GM12878 (cell line): ENCODE measurements around the gene CACNG4. TPM values are rescaled to one million over a fixed set of nuclear protein-coding genes. Genes with fewer than 3 reads are reported as not detected.

ENCODE experiments used
- ATAC-seq: fragments of 200-7000 bp; cut with Tn5 transposase; 3 replicates; pipeline ENCODE4 v1.9.1; 2020; ENCODE audit warnings: mild to moderate bottlenecking, moderate library complexity
- BruUV-seq: library from RNA; stranded (reverse); fragments of 400-500 nt; replicated peaks from 2 replicates; lab custom pipeline; 2021; lab: Mats Ljungman, UMichigan
- CTCF ChIA-PET: fragments of 300-600 bp; sonication (Branson Sonifier 250); formaldehyde crosslinking; extraction: SDS; loops from one replicate; lab custom pipeline; 2021; ENCODE audit warnings: inconsistent platforms; lab: Yijun Ruan, JAX
- POLR2A ChIA-PET: fragments of 350-600 bp; formaldehyde crosslinking; extraction: SDS; loops from one replicate; lab custom pipeline; 2021; ENCODE audit warnings: inconsistent platforms; lab: Charles Lee
- RAD21 ChIA-PET: fragments of 300-600 bp; sonication (Branson Sonifier 250); formaldehyde crosslinking; loops from one replicate; lab custom pipeline; 2023; ENCODE audit warnings: antibody characterized with exemption; ENCODE audit not compliant: unreplicated experiment; lab: Charles Lee
- SMC1A ChIA-PET: fragments of 300-600 bp; sonication (Branson Sonifier 250); formaldehyde crosslinking; loops from one replicate; lab custom pipeline; 2023; ENCODE audit not compliant: unreplicated experiment, uncharacterized antibody; lab: Charles Lee
- DNase-seq: peaks from one replicate; pipeline ENCODE4 v3.0.0-alpha.2; 2011; ENCODE audit warnings: low read depth, low spot score
- FAIRE-seq: peaks from 3 replicates; lab custom pipeline; 2011; peaks lifted over from hg19 to GRCh38; lab: Jason Lieb, UNC
- H2AFZ ChIP-seq: 2 replicates; pipeline ENCODE4 v1.6.0; 2011; ENCODE audit warnings: low read depth, low read length, control low read depth; ENCODE audit not compliant: control insufficient read depth
- H3K27ac ChIP-seq: 2 replicates; pipeline ENCODE4 v1.5.1; 2011; ENCODE audit warnings: control low read depth; ENCODE audit not compliant: control insufficient read depth, insufficient read depth
- H3K27me3 ChIP-seq, 2 experiments: replicated peaks in 1 of 2; 2 replicates each; pipeline versions ENCODE4 v1.6.0 to v1.6.1; 2011; ENCODE audit warnings: low read length in 1 of 2; ENCODE audit not compliant: control insufficient read depth in 2 of 2, insufficient read depth in 2 of 2
- H3K36me3 ChIP-seq, 2 experiments: 2 replicates each; pipeline ENCODE4 v1.5.1; 2011; ENCODE audit warnings: low read length in 1 of 2; ENCODE audit not compliant: control insufficient read depth in 2 of 2, insufficient read depth in 2 of 2
- H3K4me1 ChIP-seq: 2 replicates; pipeline ENCODE4 v1.6.1; 2011; ENCODE audit warnings: mild to moderate bottlenecking, low read length, moderate library complexity, mixed read lengths; ENCODE audit not compliant: control insufficient read depth, insufficient read depth
- H3K4me2 ChIP-seq: 2 replicates; pipeline ENCODE4 v1.6.0; 2011; ENCODE audit warnings: control low read depth; ENCODE audit not compliant: control insufficient read depth, insufficient read depth
- H3K4me3 ChIP-seq: fragments of 200-600 bp; sonication (generic); 2 replicates; pipeline ENCODE4 v1.5.1; 2016
- H3K79me2 ChIP-seq: 2 replicates; pipeline ENCODE4 v1.6.0; 2011; ENCODE audit warnings: low read length; ENCODE audit not compliant: control insufficient read depth, insufficient read depth
- H3K9ac ChIP-seq: 2 replicates; pipeline ENCODE4 v1.8.0; 2011; ENCODE audit warnings: low read length, control low read depth, mixed read lengths; ENCODE audit not compliant: control insufficient read depth, insufficient read depth
- H3K9me3 ChIP-seq: replicated peaks from 3 replicates; pipeline ENCODE4 v1.5.1; 2011; ENCODE audit warnings: mild to moderate bottlenecking, low read length; ENCODE audit not compliant: control insufficient read depth, insufficient read depth
- H4K20me1 ChIP-seq: 2 replicates; pipeline ENCODE4 v1.6.0; 2011; ENCODE audit not compliant: control insufficient read depth, insufficient read depth
- ETV6 ChIP-seq, 2 experiments: fragments of 450-650 bp in 1 of 2; IDR thresholded peaks in 1 of 2; conservative IDR thresholded peaks in 1 of 2; 2 replicates each; pipeline ENCODE4 v1.6.1; 2014; ENCODE audit warnings: antibody characterized with exemption in 1 of 2, borderline replicate concordance in 1 of 2, low read depth in 1 of 2, mild to moderate bottlenecking in 1 of 2, moderate library complexity in 1 of 2
- HDAC6 ChIP-seq: fragments of 200-600 bp; sonication (generic); IDR thresholded peaks from one replicate; pipeline ENCODE4 v1.8.0; 2017; ENCODE audit warnings: antibody characterized with exemption; ENCODE audit not compliant: unreplicated experiment
- IKZF2 ChIP-seq, 2 experiments: fragments of 450-650 bp; IDR thresholded peaks; 2 replicates each; pipeline ENCODE4 v1.6.1; 2017; ENCODE audit warnings: mild to moderate bottlenecking in 2 of 2, moderate library complexity in 2 of 2
- MEF2A ChIP-seq: IDR thresholded peaks from 2 replicates; pipeline ENCODE4 v1.6.1; 2011; ENCODE audit warnings: low read depth, mild to moderate bottlenecking, low read length, moderate library complexity; ENCODE audit not compliant: insufficient read depth
- MTA3 ChIP-seq: IDR thresholded peaks from 2 replicates; pipeline ENCODE4 v1.6.1; 2012; ENCODE audit warnings: low read length, inconsistent platforms, borderline replicate concordance
- NFYA ChIP-seq: IDR thresholded peaks from 2 replicates; pipeline ENCODE4 v1.6.1; 2011; ENCODE audit warnings: low read depth, mild to moderate bottlenecking, low read length, improper control_type of control experiment, borderline replicate concordance
- NR2C1 ChIP-seq: fragments of 450-650 bp; IDR thresholded peaks from 2 replicates; pipeline ENCODE4 v1.6.1; 2017; ENCODE audit warnings: antibody characterized with exemption, mild to moderate bottlenecking, moderate library complexity
- RAD21 ChIP-seq: IDR thresholded peaks from 2 replicates; pipeline ENCODE4 v1.6.1; 2011; ENCODE audit warnings: mild to moderate bottlenecking, low read depth, low read length, moderate library complexity; ENCODE audit not compliant: insufficient read depth
- SMARCA5 ChIP-seq: fragments of 450-650 bp; IDR thresholded peaks from 2 replicates; pipeline ENCODE4 v1.6.1; 2017; ENCODE audit warnings: mild to moderate bottlenecking
- SUZ12 ChIP-seq: fragments of 200-600 bp; sonication (generic); IDR thresholded peaks from one replicate; pipeline ENCODE4 v1.6.1; 2018; ENCODE audit warnings: antibody characterized with exemption, mild to moderate bottlenecking; ENCODE audit not compliant: unreplicated experiment
- TCF3 ChIP-seq: IDR thresholded peaks from 2 replicates; pipeline ENCODE4 v1.6.1; 2012; ENCODE audit warnings: low read depth, mild to moderate bottlenecking, low read length, borderline replicate concordance; ENCODE audit not compliant: insufficient read depth
- WGBS: methylation state at CpG from one replicate; pipeline ENCODE4 v1.1.6; 2016; ENCODE audit warnings: low lambda C conversion rate; ENCODE audit not compliant: insufficient replicate concordance, insufficient coverage; ENCODE audit errors: missing lambda C conversion rate; 5-methylcytosine and 5-hydroxymethylcytosine counted together
- in situ Hi-C: fragments of 300-500 bp; cut with MboI; formaldehyde crosslinking; loops from 9 replicates; pipeline ENCODE4 v1.14.3; 2018; ENCODE audit warnings: mixed read lengths
- intact Hi-C: fragments of 100-400 bp; cut with micrococcal nuclease; formaldehyde crosslinking; loops from one replicate; pipeline ENCODE4 v1.14.2; 2022; ENCODE audit not compliant: unreplicated experiment
- polyA plus RNA-seq, 11 experiments: library from polyadenylated mRNA; depleted of rRNA in 4 of 11; unstranded in 6 of 11; stranded (reverse) in 5 of 11; fragments of >200 nt; fragmentation: Nextera tagmentation in 4 of 11; fragmentation: Illumina TruSeq in 1 of 11; extraction: Ambion mirVana in 4 of 11; extraction: Trizol in 1 of 11; gene quantifications; 1 replicate in 1 of 11; 2 replicates in 10 of 11; pipeline versions ENCODE4 v1.2.1 to v1.2.3, GENCODE V29; 2011 to 2016; ENCODE audit warnings: inconsistent platforms in 2 of 11, missing spikeins in 2 of 11, low read depth in 1 of 11
- total RNA-seq, 4 experiments: library from RNA; depleted of rRNA in 3 of 4; stranded (reverse); fragments of >200 nt in 3 of 4; fragmentation: Illumina TruSeq in 1 of 4; extraction: Trizol in 1 of 4; gene quantifications; 2 replicates each; pipeline versions ENCODE4 v1.2.1 to v1.2.3, GENCODE V29; 2013 to 2021
- TF ChIP-seq, protein P1 (sequence below): fragments of 450-650 bp; IDR thresholded peaks from 2 replicates; pipeline ENCODE4 v1.6.1; 2018; ENCODE audit warnings: mild to moderate bottlenecking, low read depth, moderate library complexity; ENCODE audit not compliant: partially characterized antibody
- TF ChIP-seq, protein P2 (sequence below): IDR thresholded peaks from 2 replicates; pipeline ENCODE4 v1.6.1; 2012; ENCODE audit warnings: improper control_type of control experiment, low read depth, low read length; ENCODE audit not compliant: insufficient replicate concordance

The CACNG4 gene
- total and polyA plus RNA-seq, 10 of the 15 experiments (the other 5 are each of a cell fraction or from before 2014, with no cell fraction given) = 0.08 TPM; not detected in 8

DNA sequence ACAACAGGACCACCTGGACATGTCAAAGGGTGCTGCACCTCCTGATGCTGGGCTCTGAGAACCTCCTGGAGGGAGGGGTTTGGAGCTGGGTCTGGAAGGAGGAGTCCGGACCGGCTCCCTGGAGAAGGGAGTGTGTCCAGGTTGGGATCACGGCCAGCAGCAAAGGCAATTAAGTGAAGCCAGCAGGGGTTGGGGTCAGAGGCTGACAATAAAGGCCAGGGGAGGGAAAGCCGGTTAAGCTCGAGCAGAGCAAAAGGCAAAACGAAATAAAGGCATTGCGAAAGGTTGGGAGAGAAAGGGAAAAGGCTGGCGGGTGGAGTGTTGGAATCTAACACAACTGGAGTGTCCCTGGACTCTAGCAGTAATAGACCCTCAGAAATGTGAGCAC, 992 bp upstream of the CACNG4 start (continued):
- no peak for TF ChIP-seq ETV6 (conservative IDR thresholded peaks at IDR 0.05 in 1 of 2, IDR thresholded peaks at IDR 0.05 in 1 of 2; ENCODE audit: borderline replicate concordance in 1 of 2, low read depth in 1 of 2)
- no peak for TF ChIP-seq MEF2A
- TF ChIP-seq NR2C1 = no peak
- TF ChIP-seq, protein P1, sequence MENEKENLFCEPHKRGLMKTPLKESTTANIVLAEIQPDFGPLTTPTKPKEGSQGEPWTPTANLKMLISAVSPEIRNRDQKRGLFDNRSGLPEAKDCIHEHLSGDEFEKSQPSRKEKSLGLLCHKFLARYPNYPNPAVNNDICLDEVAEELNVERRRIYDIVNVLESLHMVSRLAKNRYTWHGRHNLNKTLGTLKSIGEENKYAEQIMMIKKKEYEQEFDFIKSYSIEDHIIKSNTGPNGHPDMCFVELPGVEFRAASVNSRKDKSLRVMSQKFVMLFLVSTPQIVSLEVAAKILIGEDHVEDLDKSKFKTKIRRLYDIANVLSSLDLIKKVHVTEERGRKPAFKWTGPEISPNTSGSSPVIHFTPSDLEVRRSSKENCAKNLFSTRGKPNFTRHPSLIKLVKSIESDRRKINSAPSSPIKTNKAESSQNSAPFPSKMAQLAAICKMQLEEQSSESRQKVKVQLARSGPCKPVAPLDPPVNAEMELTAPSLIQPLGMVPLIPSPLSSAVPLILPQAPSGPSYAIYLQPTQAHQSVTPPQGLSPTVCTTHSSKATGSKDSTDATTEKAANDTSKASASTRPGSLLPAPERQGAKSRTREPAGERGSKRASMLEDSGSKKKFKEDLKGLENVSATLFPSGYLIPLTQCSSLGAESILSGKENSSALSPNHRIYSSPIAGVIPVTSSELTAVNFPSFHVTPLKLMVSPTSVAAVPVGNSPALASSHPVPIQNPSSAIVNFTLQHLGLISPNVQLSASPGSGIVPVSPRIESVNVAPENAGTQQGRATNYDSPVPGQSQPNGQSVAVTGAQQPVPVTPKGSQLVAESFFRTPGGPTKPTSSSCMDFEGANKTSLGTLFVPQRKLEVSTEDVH = no peak
- TF ChIP-seq SMARCA5 = no peak

DNA sequence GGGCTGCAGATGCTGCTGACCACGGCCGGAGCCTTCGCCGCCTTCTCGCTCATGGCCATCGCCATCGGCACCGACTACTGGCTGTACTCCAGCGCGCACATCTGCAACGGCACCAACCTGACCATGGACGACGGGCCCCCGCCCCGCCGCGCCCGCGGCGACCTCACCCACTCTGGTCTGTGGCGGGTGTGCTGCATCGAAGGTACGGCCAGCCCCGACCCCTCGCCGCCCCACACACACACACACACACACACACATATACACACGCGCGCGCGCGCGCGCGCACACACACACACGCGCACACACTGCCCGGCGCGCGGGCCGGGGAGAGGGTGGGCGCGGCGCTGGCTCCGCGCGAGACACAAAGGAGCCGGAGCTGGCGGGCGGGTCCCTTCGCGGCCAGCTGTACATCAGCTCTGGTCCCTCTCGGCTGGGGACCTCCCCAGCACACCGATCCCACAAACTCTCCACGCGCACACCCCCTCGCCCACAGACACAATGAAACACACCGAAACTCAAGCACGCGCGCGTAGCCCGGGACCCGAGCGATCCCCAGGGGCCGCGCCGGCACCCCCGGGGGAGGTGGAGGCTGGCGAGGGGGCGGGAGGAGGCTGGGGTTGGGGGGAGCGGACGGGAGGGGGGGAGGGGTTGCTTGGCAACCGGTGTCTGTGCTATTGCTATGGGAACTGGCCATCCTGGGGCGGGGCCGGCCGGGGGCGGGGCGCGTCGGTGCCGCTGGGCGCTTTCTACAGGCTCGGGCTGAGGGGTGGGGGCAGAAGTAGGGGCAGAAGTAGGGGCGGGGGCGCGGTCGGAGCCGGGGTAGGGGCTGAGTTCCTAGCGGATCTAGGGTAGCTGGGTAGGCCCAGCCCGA, 658 bp downstream of the CACNG4 start:
- ATAC-seq = peak; percentile 58
- Histone ChIP-seq H3K4me2 (peak overlapping the region; percentile 69), H4K20me1 (peaks cover 3% of the 10 kb centered on the region; the same call in 1 of the 2 replicates), H3K36me3 (no peaks in the 10 kb centered on the region), H3K79me2 (no peaks in the 10 kb centered on the region), H3K9ac (no peak overlapping the region), H3K27me3 (peaks cover 19 to 21% of the 10 kb centered on the region in 2 experiments), H3K9me3 (no peaks in the 10 kb centered on the region), H3K4me3 (no peak overlapping the region), H3K27ac (no peak overlapping the region), H2AFZ (no peak overlapping the region), H3K4me1 (peaks cover 4% of the 10 kb centered on the region; the same call in 1 of the 2 replicates)
- no TSS peak for BruUV-seq
- CTCF ChIA-PET = no interaction called here
- in situ Hi-C loops = no loop called here
- SMC1A ChIA-PET = no interaction called here
- 16% methylated on average over 16 of the region's 92 CpGs for WGBS
- no peak for FAIRE-seq
- DNase-seq = no peak
- RAD21 ChIA-PET = no interaction called here
- intact Hi-C loops = no loop called here
- POLR2A ChIA-PET = interaction anchor here (0.6 kb wide), 1 partner anchor 229 kb away, joined by 3 read pairs; no protein-coding TSS in a partner anchor
- no peak for TF ChIP-seq IKZF2 (IDR thresholded peaks at IDR 0.05)
- TF ChIP-seq HDAC6 = peak; percentile 66
- no peak for TF ChIP-seq RAD21
- TF ChIP-seq MTA3 = no peak
- TF ChIP-seq NFYA = no peak
- TF ChIP-seq TCF3 = no peak
- TF ChIP-seq, protein P2, sequence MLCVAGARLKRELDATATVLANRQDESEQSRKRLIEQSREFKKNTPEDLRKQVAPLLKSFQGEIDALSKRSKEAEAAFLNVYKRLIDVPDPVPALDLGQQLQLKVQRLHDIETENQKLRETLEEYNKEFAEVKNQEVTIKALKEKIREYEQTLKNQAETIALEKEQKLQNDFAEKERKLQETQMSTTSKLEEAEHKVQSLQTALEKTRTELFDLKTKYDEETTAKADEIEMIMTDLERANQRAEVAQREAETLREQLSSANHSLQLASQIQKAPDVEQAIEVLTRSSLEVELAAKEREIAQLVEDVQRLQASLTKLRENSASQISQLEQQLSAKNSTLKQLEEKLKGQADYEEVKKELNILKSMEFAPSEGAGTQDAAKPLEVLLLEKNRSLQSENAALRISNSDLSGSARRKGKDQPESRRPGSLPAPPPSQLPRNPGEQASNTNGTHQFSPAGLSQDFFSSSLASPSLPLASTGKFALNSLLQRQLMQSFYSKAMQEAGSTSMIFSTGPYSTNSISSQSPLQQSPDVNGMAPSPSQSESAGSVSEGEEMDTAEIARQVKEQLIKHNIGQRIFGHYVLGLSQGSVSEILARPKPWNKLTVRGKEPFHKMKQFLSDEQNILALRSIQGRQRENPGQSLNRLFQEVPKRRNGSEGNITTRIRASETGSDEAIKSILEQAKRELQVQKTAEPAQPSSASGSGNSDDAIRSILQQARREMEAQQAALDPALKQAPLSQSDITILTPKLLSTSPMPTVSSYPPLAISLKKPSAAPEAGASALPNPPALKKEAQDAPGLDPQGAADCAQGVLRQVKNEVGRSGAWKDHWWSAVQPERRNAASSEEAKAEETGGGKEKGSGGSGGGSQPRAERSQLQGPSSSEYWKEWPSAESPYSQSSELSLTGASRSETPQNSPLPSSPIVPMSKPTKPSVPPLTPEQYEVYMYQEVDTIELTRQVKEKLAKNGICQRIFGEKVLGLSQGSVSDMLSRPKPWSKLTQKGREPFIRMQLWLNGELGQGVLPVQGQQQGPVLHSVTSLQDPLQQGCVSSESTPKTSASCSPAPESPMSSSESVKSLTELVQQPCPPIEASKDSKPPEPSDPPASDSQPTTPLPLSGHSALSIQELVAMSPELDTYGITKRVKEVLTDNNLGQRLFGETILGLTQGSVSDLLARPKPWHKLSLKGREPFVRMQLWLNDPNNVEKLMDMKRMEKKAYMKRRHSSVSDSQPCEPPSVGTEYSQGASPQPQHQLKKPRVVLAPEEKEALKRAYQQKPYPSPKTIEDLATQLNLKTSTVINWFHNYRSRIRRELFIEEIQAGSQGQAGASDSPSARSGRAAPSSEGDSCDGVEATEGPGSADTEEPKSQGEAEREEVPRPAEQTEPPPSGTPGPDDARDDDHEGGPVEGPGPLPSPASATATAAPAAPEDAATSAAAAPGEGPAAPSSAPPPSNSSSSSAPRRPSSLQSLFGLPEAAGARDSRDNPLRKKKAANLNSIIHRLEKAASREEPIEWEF = no peak
- peak; percentile 25 for TF ChIP-seq SUZ12
